ENCODE results near the gene ITGB4. TPM values are rescaled to one million over a fixed set of nuclear protein-coding genes. Genes with fewer than 3 reads are reported as not detected.

ITGB4 gene
- total and polyA plus RNA-seq, 9 of the 15 experiments (the other 6 are each of a cell fraction or from before 2014, with no cell fraction given), result 0.05 to 2.8 (median 0.76) TPM; not detected in 3

- ChIA-PET CTCF (ENCODE audit: low intra/inter-chr PET ratio) (no interaction called here), POLR2A (interaction anchor here (0.7 to 1.1 kb wide), 4 partner anchors 9 to 33 kb away, joined by 3 to 5 read pairs (median 3); no protein-coding TSS in a partner anchor)
- no peak overlapping the region for H3K9ac ChIP-seq (ENCODE audit: insufficient read depth in 1 of 2, low read depth in 2 of 2, low read length in 2 of 2)
- BruUV-seq (replicated peaks), result no TSS peak
- 88% methylated on average over 21 of the region's 27 CpGs for WGBS (ENCODE audit: insufficient coverage, low coverage, missing lambda C conversion rate)
- no peaks in the 10 kb centered on the region for H3K9me1 ChIP-seq (ENCODE audit: control insufficient read depth, insufficient read depth, low read length)
- peak; percentile 41 for TF ChIP-seq POLR2G (IDR thresholded peaks at IDR 0.05; ENCODE audit: low read depth, low read length)
- no peak for TF ChIP-seq ZNF212 (CRISPR knock-in tag; IDR thresholded peaks at IDR 0.05)
- in situ Hi-C loops (cut with MboI), result no loop called here
- no peak overlapping the region for H3K4me3 ChIP-seq
- ATAC-seq (no peak), FAIRE-seq (no peak), DNase-seq (ENCODE audit: extremely low read depth in 1 of 4, low spot score in 3 of 4) (no peak)
- H3K9me3 ChIP-seq (replicated peaks; ENCODE audit: control insufficient read depth, insufficient read depth, low read depth, low read length), result no peaks in the 10 kb centered on the region
- no peak overlapping the region for H3K4me2 ChIP-seq (ENCODE audit: insufficient read depth, low read length)
- peaks cover 0 to 19% of the 10 kb centered on the region in 2 experiments; a peak in 4 of 5 replicates for H3K4me1 ChIP-seq (replicated peaks in 1 of 2; ENCODE audit: control insufficient read depth in 2 of 2, insufficient read depth in 2 of 2, low read length in 2 of 2)
- intact Hi-C loops (cut with micrococcal nuclease), result no loop called here
- no peaks in the 10 kb centered on the region for H3K79me2 ChIP-seq (ENCODE audit: control insufficient read depth, insufficient read depth, low read length)
- H3K27me3 ChIP-seq (ENCODE audit: control insufficient read depth in 2 of 2, insufficient read depth in 2 of 2, low read length in 2 of 2), result no peaks in the 10 kb centered on the region
- no peak overlapping the region for H3K27ac ChIP-seq (ENCODE audit: extremely low read depth, low read depth, low read length)
- peaks cover 4% of the 10 kb centered on the region; the same call in 1 of the 2 replicates for H4K20me1 ChIP-seq (replicated peaks; ENCODE audit: control insufficient read depth, insufficient read depth, low read length)
- H2AFZ ChIP-seq (ENCODE audit: low read depth, low read length), result no peak overlapping the region
- H3K36me3 ChIP-seq (ENCODE audit: control insufficient read depth, insufficient read depth, low read length), result peaks cover 77% of the 10 kb centered on the region
These were observed 16.0 kb upstream of the ITGB4 start for GRCh38 chr17:75704963-75705875.

Data from K562 (cell line).